Hypothalamus (tissue), 51 donors: Measurements from ENCODE around the gene LRFN3.
"Not testable (repeated sequence)": the region's sequence is repeated elsewhere in the genome, so short reads cannot be mapped to it uniquely, and the experiment has no call there.

Source experiments
- DNase-seq, 51 donors: peaks; one replicate each; lab custom pipeline; 2025; lab: John Stamatoyannopoulos, UW

The LRFN3 gene, protein sequence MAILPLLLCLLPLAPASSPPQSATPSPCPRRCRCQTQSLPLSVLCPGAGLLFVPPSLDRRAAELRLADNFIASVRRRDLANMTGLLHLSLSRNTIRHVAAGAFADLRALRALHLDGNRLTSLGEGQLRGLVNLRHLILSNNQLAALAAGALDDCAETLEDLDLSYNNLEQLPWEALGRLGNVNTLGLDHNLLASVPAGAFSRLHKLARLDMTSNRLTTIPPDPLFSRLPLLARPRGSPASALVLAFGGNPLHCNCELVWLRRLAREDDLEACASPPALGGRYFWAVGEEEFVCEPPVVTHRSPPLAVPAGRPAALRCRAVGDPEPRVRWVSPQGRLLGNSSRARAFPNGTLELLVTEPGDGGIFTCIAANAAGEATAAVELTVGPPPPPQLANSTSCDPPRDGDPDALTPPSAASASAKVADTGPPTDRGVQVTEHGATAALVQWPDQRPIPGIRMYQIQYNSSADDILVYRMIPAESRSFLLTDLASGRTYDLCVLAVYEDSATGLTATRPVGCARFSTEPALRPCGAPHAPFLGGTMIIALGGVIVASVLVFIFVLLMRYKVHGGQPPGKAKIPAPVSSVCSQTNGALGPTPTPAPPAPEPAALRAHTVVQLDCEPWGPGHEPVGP

GRCh38 chr19:35935911-35936737, at the start of gene LRFN3:
LRFN3 (plus strand) TSS chr19:35936374; CDS start chr19:35939426, 3,052 bp downstream.
- DNase-seq: peak in 45 of 51 donors; percentile 16 to 84 (median 57)

- no peak for DNase-seq
Measured at GRCh38 chr19:35887197-35887596, 49.0 kb upstream of the LRFN3 start.

DNA sequence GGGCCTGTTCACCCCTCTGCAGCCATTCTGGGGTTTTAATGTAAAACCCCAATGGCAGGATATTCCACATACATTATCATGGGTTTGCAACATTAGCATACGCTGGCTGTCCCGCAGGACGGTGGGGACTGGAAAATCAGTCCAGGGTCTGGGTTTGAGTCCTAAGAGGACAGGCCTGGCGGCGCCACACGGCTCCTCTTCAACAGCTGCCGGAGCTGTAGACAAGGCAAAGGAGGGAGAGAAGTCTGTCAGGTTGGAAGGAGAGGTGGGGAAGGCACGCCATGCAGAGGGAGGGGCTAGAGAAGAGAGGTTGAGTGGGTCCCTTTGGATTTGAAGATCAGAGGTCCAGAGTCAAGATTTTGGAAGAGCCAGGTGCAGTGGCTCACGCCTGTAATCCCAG, 47.8 kb upstream of the LRFN3 start:
- no peak for DNase-seq

DNA sequence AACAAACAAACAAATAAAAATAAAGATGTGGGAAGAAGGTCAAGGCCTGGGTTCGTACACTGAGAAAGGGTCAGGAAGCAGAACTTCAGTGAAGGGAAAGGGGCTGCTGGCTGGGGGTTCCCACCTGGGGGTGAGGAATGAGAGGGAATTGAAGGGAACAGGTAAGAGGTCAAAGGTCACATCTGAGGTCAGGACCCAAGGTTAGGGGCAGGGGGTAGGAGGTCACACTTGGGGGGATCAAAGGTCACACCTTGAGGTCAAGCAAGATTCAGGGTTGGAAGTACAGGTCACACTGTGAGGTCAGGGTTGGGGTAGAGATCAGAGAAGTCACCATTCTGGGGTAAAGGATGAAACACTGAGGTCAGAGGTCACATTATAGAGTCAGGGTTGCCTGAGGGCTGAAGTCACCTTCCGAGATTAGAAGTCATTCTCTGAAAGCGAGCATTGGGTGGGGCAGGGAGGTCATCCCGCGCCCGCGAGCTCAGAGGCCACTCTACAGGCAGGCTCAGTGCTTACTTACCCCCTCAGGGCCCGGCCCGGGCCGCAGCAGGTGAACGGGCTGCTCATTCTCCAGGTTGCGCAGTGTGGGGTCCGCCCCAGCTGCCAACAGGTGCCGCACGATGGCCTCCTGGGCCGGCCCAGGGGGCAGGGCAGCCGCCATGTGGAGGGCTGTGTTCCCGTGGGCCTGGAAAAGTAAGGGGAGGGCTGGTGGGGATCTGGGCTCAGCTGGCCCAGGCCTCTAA, 46.6 kb upstream of the LRFN3 start:
- DNase-seq: no peak

DNA sequence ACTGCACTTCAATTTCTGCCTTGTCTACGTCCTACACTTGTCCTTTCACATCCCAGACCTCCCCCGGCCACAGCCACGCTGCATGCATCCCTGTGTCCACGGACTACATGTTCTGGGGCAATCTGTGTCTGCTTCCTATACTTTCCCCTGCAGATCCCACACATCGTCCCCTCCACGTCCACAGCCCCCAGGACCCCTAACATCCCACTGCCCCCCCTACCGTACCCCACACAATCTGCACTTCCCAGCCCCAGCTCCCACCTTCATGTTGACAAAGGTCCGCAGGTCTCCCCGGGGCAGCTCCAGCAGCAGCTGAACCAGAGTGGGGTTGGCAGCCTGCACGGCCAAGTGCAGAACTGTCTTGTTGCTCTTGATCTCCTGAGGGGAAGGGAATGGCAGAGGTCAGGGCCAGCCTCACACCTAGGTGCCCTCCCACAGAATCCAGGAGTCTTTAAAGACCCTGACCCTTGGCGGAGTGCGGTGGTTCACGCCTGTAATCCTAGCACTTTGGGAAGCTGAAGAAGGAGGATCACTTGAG, 46.0 kb upstream of the LRFN3 start:
- DNase-seq: no peak

DNA sequence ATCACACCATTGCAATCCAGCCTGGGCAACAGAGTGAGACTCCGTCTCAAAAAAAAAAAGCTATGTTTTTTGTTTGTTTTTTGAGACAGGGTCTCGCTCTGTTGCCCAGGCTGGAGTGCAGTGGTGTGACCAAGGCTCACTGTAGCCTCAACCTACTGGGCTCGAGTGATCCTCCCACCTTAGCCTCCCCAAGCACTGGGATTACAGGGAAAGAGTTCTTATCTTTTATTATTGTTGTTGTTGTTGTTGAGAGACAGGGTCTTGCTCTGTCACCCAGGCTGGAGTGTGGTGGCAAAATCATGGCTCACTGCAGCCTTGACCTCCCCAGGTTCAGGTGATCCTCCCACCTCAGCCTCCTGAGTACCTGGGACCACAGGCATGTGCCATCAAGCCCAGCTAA, 44.4 kb upstream of the LRFN3 start:
- not testable (repeated sequence) for DNase-seq

- DNase-seq: no peak
Measured at GRCh38 chr19:35894342-35894741, 41.8 kb upstream of the LRFN3 start.

GRCh38 chr19:35895911-35896642, 40.1 kb upstream of the LRFN3 start:
- DNase-seq: no peak

- DNase-seq: no peak
Measured at GRCh38 chr19:35896643-35897040, 39.5 kb upstream of the LRFN3 start.

GRCh38 chr19:35897706-35898451, 38.3 kb upstream of the LRFN3 start:
- DNase-seq: no peak

DNA sequence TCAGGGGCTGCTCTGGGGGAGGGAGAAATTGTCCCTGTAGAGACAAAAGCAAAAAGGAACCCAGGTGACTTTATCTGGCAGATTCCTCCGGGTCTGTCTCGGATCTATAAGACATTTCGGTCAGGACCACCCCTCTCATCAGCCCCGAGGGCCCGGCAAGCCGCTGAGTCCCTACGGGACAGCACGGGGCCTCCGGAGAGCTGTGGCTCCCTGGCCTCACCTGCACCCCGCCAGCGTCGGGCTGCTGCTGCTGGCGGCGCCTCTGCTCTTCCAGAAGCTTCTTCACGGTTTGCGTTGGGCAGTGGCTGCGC, 37.7 kb upstream of the LRFN3 start:
- DNase-seq: peak in 1 of 51 donors; percentile 40

GRCh38 chr19:35899547-35900214, 36.5 kb upstream of the LRFN3 start:
- peak in 45 of 51 donors; percentile 20 to 78 (median 56) for DNase-seq

GRCh38 chr19:35901055-35901644, 35.0 kb upstream of the LRFN3 start:
- DNase-seq: no peak

- peak in 4 of 51 donors; percentile 11 to 48 (median 27) for DNase-seq
Measured at GRCh38 chr19:35901854-35902661, 34.1 kb upstream of the LRFN3 start, which contains the start of gene HCST. HCST (plus strand) TSS chr19:35902529; CDS start chr19:35902594, 65 bp downstream.

GRCh38 chr19:35902870-35903475, 33.2 kb upstream of the LRFN3 start:
- no peak for DNase-seq

DNA sequence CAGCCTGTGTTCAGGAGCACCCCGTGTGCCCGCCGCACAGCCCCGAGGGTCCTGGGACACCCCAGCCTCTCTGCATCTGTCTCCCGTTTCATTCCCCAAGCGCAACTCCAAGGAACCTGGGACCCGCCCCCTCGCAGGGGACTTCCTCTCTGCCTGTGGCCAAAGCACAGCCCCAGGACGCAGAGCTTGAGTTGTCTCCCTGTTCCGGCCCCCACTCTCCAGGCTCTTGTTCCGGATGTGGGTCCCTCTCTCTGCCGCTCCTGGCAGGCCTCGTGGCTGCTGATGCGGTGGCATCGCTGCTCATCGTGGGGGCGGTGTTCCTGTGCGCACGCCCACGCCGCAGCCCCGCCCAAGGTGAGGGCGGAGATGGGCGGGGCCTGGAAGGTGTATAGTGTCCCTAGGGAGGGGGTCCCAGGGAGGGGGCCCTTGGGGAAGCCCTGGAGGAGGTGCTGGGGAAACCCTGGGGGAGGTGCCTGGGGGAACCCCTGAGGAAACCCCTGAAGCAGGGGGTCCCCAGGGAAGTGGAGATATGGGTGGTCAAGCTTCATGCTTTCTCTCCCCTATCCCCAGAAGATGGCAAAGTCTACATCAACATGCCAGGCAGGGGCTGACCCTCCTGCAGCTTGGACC, 32.5 kb upstream of the LRFN3 start:
- DNase-seq: peak in 38 of 51 donors; percentile 11 to 76 (median 40)
